ENCODE measurements around the gene GIPR. TPM values are rescaled to one million over a fixed set of nuclear protein-coding genes. Genes with fewer than 3 reads are reported as not detected.

GIPR gene
- total RNA-seq, 6 donors from 2014 or later = 2.9 to 17.8 (median 6.0) TPM

GRCh38 chr19:45664575-45664974 is 3.4 kb upstream of the GIPR start:
- no peak for TF ChIP-seq POLR2A (IDR thresholded peaks at IDR 0.05)
- no peak for TF ChIP-seq EP300 (IDR thresholded peaks at IDR 0.05)
- no peak for TF ChIP-seq POLR2AphosphoS5 (IDR thresholded peaks at IDR 0.05)
- no peak for TF ChIP-seq CTCF (IDR thresholded peaks at IDR 0.05)
- no peaks in the 10 kb centered on the region for H3K9me3 ChIP-seq
- H3K27ac ChIP-seq = no peak overlapping the region
- H3K4me3 ChIP-seq = no peak overlapping the region
- peaks cover 18 to 22% (median 19%) of the 10 kb centered on the region in 4 donors for H3K4me1 ChIP-seq
- ATAC-seq (ENCODE audit: low FRiP score in 2 of 2) = no peak
- H3K36me3 ChIP-seq = no peaks in the 10 kb centered on the region
- H3K27me3 ChIP-seq = peaks cover 0 to 21% (median 6%) of the 10 kb centered on the region in 4 donors
- no peak for DNase-seq
- 80% methylated on average over 7 of the region's 7 CpGs for WGBS, 2 donors

DNA sequence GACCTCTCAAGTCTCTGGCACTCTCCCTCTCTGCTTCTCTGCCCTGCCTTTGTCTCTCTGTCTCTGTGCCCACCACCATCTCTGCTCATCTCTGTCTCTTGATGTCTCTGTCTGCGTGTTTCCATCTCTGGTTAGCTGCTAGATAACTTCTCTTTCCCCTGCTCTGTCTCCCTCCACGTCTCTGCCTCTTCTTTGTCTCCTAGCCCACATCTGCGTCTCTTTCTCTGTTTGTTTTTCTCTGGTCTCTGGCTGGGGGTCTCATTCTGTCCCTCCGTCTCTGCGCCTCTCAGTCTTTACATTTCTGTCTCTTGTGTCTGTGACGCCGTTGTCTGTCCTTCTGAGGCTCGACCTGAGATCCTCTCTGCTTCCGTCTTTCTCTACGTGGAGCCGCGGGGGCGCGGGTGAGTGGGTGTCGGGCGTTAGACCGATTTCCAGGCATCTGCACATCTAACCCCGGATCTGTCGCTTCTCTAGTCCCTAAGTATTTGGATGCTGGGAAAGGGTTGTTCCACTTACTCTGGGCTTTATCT is 386 bp downstream of the GIPR start:
- peaks cover 0 to 31% (median 14%) of the 10 kb centered on the region in 4 donors for H3K27me3 ChIP-seq
- peak overlapping the region in 3 of 4 donors; percentile 33 to 53 (median 35) for H3K27ac ChIP-seq
- TF ChIP-seq EP300 (IDR thresholded peaks at IDR 0.05) (no peak), CTCF (IDR thresholded peaks at IDR 0.05) (no peak), POLR2A (IDR thresholded peaks at IDR 0.05) (no peak), POLR2AphosphoS5 (IDR thresholded peaks at IDR 0.05) (no peak)
- H3K9me3 ChIP-seq = no peaks in the 10 kb centered on the region
- WGBS, 2 donors = 1 to 2% methylated on average over 19 of the region's 19 CpGs
- DNase-seq (peak in 1 of 2 donors; percentile 78), ATAC-seq (ENCODE audit: low FRiP score in 2 of 2) (peak in 1 of 2 donors; percentile 2)
- no peaks in the 10 kb centered on the region for H3K36me3 ChIP-seq
- peaks cover 22 to 41% (median 33%) of the 10 kb centered on the region in 4 donors for H3K4me1 ChIP-seq
- peak overlapping the region; percentile 24 to 49 (median 41) for H3K4me3 ChIP-seq

DNA sequence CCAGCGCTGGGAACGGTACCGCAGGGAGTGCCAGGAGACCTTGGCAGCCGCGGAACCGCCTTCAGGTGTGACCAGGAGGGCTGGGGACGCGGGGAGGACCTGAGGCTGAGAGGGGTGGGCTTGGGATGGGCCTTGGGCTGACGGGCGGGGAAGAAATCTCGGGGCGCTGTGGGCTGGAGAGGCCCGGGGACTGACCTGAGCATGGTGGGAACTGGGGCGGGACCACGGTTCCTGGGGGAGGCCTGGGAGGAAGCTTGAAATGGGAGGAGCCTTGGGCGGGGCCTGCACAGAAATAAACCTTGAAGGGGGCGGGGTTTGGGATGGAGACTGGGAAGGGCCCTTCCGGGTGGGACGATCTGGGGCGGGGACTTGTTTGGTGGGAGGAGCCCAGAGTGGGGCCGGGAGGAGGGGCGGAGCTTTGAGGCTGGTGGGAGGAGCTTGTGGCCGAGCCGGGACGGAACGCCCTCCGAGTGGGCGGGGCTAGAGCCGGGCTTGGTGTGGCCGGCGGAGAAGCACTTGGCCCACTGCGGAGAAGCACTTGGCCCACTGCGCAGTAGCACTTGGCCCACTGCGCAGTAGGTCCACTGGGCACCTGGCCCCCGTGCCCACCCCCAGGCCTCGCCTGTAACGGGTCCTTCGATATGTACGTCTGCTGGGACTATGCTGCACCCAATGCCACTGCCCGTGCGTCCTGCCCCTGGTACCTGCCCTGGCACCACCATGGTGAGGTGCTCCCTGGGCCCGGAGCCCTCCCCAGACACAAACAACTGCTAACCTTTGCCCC is 2.8 kb downstream of the GIPR start:
- H3K4me3 ChIP-seq = peak overlapping the region in 3 of 4 donors; percentile 22 to 41 (median 32)
- TF ChIP-seq CTCF (IDR thresholded peaks at IDR 0.05) = no peak
- TF ChIP-seq POLR2A (IDR thresholded peaks at IDR 0.05) = peak in 1 of 4 donors; percentile 36
- no peaks in the 10 kb centered on the region for H3K9me3 ChIP-seq
- ATAC-seq (ENCODE audit: low FRiP score in 2 of 2) (peak; percentile 80 to 94), DNase-seq (peak; percentile 93)
- peaks cover 0 to 31% (median 14%) of the 10 kb centered on the region in 4 donors for H3K27me3 ChIP-seq
- peaks cover 22 to 41% (median 33%) of the 10 kb centered on the region in 4 donors for H3K4me1 ChIP-seq
- WGBS, 2 donors = 7 to 12% methylated on average over 25 to 33 of the region's 42 CpGs
- peak overlapping the region in 3 of 4 donors; percentile 31 to 74 (median 35) for H3K27ac ChIP-seq
- H3K36me3 ChIP-seq = no peaks in the 10 kb centered on the region

GRCh38 chr19:45674946-45675345 is 6.9 kb downstream of the GIPR start:
- Histone ChIP-seq H3K27me3 (peaks cover 0 to 27% (median 13%) of the 10 kb centered on the region in 4 donors), H3K4me1 (peaks cover 15 to 33% (median 32%) of the 10 kb centered on the region in 4 donors)
- ATAC-seq (ENCODE audit: low FRiP score in 2 of 2) = no peak

More at GRCh38 chr19:45674946-45675345, 6.9 kb downstream of the GIPR start:
- DNase-seq = no peak
- WGBS, 2 donors = 71 to 75% methylated on average over 7 of the region's 7 CpGs
- Histone ChIP-seq H3K36me3 (no peaks in the 10 kb centered on the region), H3K4me3 (no peak overlapping the region), H3K9me3 (no peaks in the 10 kb centered on the region), H3K27ac (no peak overlapping the region)
- no peak for TF ChIP-seq POLR2AphosphoS5 (IDR thresholded peaks at IDR 0.05)
- TF ChIP-seq EP300 (IDR thresholded peaks at IDR 0.05) = no peak
- TF ChIP-seq CTCF (IDR thresholded peaks at IDR 0.05) = no peak
- no peak for TF ChIP-seq POLR2A (IDR thresholded peaks at IDR 0.05)

All from upper lobe of left lung (tissue), 6 donors.